GM18519 (cell line): ENCODE data around the gene BEX2.
A peak's percentile ranks its signal among the peaks of the same experiment; 100 is the strongest.
"Not testable (repeated sequence)": the region's sequence is repeated elsewhere in the genome, so short reads cannot be mapped to it uniquely, and the experiment has no call there.

Experiments
- ATAC-seq: cut with Tn5 transposase; IDR thresholded peaks from one replicate; pipeline ENCODE4 v1.9.1; 2021; ENCODE audit warnings: mild to moderate bottlenecking, moderate library complexity; ENCODE audit not compliant: unreplicated experiment, low FRiP score

The BEX2 gene

GRCh38 chrX:103310555-103311398 is at the start of gene BEX2:
TSS of gene BEX2 (minus strand) at chrX:103310990. CDS start at chrX:103309976, 1,014 bp downstream.
- ATAC-seq, result peak; percentile 93

- no peak for ATAC-seq
These were observed 49.3 kb upstream of the BEX2 start for GRCh38 chrX:103360092-103360491.

GRCh38 chrX:103359605-103360004 is 48.8 kb upstream of the BEX2 start:
- ATAC-seq, result not testable (repeated sequence)

- ATAC-seq, result no peak
These were observed 47.1 kb upstream of the BEX2 start for GRCh38 chrX:103357871-103358270.

GRCh38 chrX:103356858-103357257 is 46.1 kb upstream of the BEX2 start:
- ATAC-seq, result no peak

- ATAC-seq, result no peak
These were observed 45.5 kb upstream of the BEX2 start, which contains the start of gene TCEAL9 for GRCh38 chrX:103356130-103356798. TSS of gene TCEAL9 (plus strand) at chrX:103356506. CDS start at chrX:103357685, 1,179 bp downstream.

- no peak for ATAC-seq
These were observed 37.0 kb upstream of the BEX2 start for GRCh38 chrX:103347682-103348397.

GRCh38 chrX:103344606-103345005 is 33.8 kb upstream of the BEX2 start:
- ATAC-seq, result no peak

GRCh38 chrX:103343105-103343504 is 32.3 kb upstream of the BEX2 start:
- ATAC-seq, result peak; percentile 65

- no peak for ATAC-seq
These were observed 27.9 kb upstream of the BEX2 start for GRCh38 chrX:103338663-103339062.

GRCh38 chrX:103330681-103331288 is 20.0 kb upstream of the BEX2 start:
- no peak for ATAC-seq

- no peak for ATAC-seq
These were observed 19.2 kb upstream of the BEX2 start, which contains the start of gene TCEAL7 for GRCh38 chrX:103329991-103330390. TSS of gene TCEAL7 (plus strand) at chrX:103330239. CDS start at chrX:103331404, 1,165 bp downstream.

GRCh38 chrX:103311399-103311780 is 600 bp upstream of the BEX2 start:
- no peak for ATAC-seq

GRCh38 chrX:103309860-103310554 is 783 bp downstream of the BEX2 start:
- no peak for ATAC-seq

GRCh38 chrX:103305666-103306065 is 5.1 kb downstream of the BEX2 start:
- not testable (repeated sequence) for ATAC-seq

- no peak for ATAC-seq
These were observed 6.1 kb downstream of the BEX2 start for GRCh38 chrX:103304705-103305104.

- ATAC-seq, result no peak
These were observed 17.7 kb downstream of the BEX2 start for GRCh38 chrX:103293118-103293517.

GRCh38 chrX:103279624-103280023 is 31.2 kb downstream of the BEX2 start:
- ATAC-seq, result no peak

GRCh38 chrX:103276581-103277002 is 34.2 kb downstream of the BEX2 start, which contains the start of gene TCEAL5:
TSS of gene TCEAL5 (minus strand) at chrX:103276750. CDS start at chrX:103274563, 2,187 bp downstream.
- no peak for ATAC-seq
